ENCODE data around the gene ATP4A.

Gene ATP4A

DNA sequence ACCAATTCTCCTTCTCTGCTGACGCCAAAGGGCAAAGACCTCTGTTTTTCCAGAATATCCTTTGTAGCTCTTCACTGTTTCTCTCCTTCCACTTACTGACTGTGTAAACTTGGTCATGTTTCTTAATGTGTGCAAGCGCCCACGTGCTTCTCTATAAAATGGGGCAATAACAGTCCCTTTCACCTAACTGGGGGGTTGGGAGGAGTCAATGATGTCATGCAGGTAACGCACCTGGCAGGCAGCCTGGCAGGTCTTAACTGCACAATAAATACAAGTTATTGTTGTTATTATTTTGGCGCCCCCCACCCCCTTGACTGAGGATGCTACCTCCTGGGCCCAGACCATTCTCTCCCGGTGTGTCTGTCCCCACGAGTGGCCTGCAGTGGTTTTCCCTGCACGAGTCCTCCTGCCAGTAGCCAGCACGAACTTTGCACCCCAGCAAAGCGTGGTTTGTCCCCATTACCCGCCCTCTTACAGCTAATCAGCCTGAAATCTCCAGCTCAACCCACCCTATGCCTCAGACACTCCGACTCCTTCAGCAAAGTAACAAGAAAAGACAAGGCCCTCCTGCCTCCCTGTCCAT, 40.6 kb downstream of the ATP4A start:
- no peak for FAIRE-seq

GRCh38 chr19:35521124-35521743, 42.2 kb downstream of the ATP4A start:
- FAIRE-seq, result no peak

- FAIRE-seq, result no peak
Measured at GRCh38 chr19:35519291-35519690, 44.2 kb downstream of the ATP4A start.

DNA sequence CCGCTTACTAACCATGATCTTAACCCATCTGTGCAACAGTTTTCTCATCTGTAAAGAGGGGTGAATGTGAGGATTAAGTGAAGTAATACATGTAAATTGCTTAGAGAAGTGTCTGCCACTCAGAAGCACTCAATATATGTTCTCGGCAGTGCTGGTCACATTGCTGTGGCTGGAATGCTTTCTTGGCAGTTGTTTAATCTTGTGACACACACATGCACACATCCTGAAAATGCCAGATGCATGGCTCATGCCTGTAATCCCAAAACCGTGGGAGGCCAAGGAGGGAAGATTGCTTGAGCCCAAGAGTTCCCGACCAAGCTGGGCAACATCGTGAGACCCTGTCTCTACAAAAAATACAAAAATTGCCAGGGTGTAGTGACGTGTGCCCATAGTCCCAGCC, 45.1 kb downstream of the ATP4A start:
- FAIRE-seq, result no peak

GRCh38 chr19:35517342-35517741, 46.1 kb downstream of the ATP4A start:
- FAIRE-seq, result no peak

GRCh38 chr19:35516310-35516709, 47.1 kb downstream of the ATP4A start:
- no peak for FAIRE-seq

GRCh38 chr19:35514282-35514809, 49.1 kb downstream of the ATP4A start:
- FAIRE-seq, result no peak

GRCh38 chr19:35513628-35514281, 49.7 kb downstream of the ATP4A start, which contains the start of gene DMKN:
DMKN (minus strand) TSS chr19:35513649; CDS start chr19:35513475, 174 bp downstream.
- FAIRE-seq, result no peak

GRCh38 chr19:35512831-35513627, 50.4 kb downstream of the ATP4A start:
- FAIRE-seq, result no peak

GRCh38 chr19:35511337-35511736, 52.1 kb downstream of the ATP4A start:
- FAIRE-seq, result no peak

DNA sequence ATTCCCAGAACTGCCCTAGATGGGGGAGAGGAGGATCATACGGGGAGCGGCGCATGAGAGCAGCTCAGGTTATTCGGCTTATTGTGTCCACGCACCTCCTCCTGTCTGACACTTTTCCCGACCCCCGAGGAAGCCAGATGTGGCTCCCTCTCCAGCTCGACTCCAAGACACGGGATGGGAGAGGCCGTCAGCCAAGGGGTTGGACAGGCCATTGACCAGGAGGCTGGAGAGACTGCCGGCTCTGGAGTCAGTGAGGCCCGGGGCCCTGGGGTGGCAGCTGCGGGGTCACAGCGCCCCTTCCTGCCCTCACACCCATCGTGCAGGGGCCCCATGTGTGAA, 52.9 kb downstream of the ATP4A start:
- FAIRE-seq, result no peak

GRCh38 chr19:35509861-35510625, 53.4 kb downstream of the ATP4A start:
- FAIRE-seq, result no peak

DNA sequence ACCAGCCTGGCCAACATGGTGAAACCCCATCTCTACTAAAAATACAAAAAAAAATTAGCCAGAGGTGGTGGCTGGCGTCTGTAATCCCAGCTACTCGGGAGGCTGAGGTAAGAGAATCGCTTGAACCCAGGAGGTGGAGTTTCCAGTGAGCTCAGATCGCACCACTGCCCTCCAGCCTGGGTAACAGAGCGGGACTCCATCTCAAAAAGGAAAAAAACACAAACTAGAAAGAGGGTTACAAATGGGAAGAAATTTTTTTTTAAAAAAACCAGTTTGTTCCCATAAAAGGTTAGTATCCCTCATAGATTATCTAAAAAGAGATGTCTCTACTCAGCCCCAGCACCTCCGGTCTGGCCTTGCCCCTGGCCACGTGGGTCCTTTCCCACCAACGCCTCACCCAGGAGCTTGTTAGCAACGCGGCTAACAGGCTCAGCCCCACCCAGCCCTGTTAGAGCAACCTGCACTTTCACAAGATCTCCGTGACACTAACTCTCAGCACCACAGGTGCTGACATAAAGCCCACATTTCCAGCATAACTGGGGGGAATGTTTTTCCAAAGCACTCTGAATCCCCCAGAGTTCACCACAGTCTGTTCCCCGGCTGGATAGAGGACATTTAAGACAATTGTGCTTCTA, 54.3 kb downstream of the ATP4A start:
- FAIRE-seq, result no peak

DNA sequence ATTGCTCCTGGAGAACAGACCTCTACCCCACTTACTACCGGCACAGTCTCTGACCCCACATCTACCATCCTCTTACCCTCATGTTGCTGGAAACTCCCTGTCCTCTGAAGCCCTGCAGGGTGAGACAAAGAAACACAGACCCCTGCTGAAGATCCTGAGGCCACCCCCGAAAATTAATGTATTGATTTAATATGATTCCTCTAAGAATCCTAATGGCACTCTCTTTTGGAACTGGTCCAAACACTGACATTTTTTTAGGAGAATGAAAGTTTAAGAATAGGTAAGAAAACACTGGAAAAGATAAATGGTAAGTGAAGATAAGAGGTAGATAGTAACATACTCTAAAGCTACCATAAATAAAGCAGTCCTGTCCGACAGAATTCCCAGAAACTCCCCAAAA, 55.3 kb downstream of the ATP4A start:
- no peak for FAIRE-seq

- FAIRE-seq, result no peak
Measured at GRCh38 chr19:35507561-35507960, 55.9 kb downstream of the ATP4A start.

GRCh38 chr19:35506011-35506410, 57.4 kb downstream of the ATP4A start:
- FAIRE-seq, result no peak

DNA sequence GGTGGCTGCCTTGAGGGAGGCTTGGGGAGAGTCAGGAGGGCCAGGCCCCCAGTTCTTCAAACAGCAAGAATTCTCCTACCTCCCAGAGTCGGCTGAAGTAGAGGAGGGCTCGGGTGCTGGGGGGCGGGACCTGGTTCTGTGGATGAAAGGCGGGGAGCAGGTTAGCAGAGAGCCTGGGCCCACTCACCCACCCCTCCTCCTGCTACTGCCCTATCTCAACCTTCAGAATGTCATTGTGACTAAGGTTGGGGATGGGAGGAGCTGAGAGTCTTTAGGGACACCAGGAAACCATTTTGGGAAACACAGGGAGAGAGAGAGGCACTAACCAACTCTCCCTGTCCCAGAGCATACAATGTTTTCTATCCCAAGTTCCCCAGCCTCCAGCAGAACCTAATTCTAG, 60.7 kb downstream of the ATP4A start:
- no peak for FAIRE-seq

GRCh38 chr19:35501684-35502083, 61.8 kb downstream of the ATP4A start:
- no peak for FAIRE-seq

DNA sequence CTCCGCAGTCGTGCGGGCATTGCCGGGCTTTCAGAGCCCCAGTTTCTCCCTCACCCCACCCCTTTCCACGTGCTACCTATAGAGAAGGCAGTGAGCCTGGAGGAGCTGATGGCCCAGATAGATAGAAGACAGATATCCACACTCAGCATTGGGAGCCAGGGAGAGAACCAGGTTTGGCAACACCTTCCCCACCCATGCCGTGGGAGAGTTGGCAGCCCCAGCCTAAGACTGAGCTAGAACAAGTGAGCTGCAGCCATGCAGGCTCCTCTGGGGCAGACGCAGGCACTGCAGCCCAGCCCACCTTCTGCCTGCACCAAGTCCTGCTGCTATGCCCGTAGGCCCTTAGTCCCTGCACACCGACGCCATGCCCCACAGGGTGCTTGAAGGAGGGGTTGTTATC, 62.8 kb downstream of the ATP4A start:
- FAIRE-seq, result no peak

Measured in colon (tissue), 2 donors.